Cardiac septum (tissue), 1 donor: ENCODE data around the gene FXN. TPM values are rescaled to one million over a fixed set of nuclear protein-coding genes. Genes with fewer than 3 reads are reported as not detected.

Experiments
- DNase-seq: peaks from one replicate; pipeline ENCODE4 v3.0.0-alpha.2; 2020; ENCODE audit warnings: low spot score
- intact Hi-C: fragments of 100-400 bp; cut with DNase I; formaldehyde crosslinking; loops from one replicate; pipeline ENCODE4 v1.14.0; 2022
- total RNA-seq: library from RNA; stranded (reverse); fragmentation: NEBNext Ultra II Directional; extraction: Animal tissue kit (Norgen Biotek cat#: 25700); gene quantifications from one replicate; pipeline ENCODE4 v1.2.1, GENCODE V29; 2021
- donor health status: DM: no; HTN: no; CAD: no.

The FXN gene
- total RNA-seq, 1 donor from 2014 or later, result 22.9 TPM

- no peak for DNase-seq
- intact Hi-C loops, result loop anchor here (5.0 kb wide), 1 partner anchor 35 kb away; no protein-coding TSS in a partner anchor
Observed at GRCh38 chr9:69122549-69123141, 87.1 kb downstream of the FXN start.

DNA sequence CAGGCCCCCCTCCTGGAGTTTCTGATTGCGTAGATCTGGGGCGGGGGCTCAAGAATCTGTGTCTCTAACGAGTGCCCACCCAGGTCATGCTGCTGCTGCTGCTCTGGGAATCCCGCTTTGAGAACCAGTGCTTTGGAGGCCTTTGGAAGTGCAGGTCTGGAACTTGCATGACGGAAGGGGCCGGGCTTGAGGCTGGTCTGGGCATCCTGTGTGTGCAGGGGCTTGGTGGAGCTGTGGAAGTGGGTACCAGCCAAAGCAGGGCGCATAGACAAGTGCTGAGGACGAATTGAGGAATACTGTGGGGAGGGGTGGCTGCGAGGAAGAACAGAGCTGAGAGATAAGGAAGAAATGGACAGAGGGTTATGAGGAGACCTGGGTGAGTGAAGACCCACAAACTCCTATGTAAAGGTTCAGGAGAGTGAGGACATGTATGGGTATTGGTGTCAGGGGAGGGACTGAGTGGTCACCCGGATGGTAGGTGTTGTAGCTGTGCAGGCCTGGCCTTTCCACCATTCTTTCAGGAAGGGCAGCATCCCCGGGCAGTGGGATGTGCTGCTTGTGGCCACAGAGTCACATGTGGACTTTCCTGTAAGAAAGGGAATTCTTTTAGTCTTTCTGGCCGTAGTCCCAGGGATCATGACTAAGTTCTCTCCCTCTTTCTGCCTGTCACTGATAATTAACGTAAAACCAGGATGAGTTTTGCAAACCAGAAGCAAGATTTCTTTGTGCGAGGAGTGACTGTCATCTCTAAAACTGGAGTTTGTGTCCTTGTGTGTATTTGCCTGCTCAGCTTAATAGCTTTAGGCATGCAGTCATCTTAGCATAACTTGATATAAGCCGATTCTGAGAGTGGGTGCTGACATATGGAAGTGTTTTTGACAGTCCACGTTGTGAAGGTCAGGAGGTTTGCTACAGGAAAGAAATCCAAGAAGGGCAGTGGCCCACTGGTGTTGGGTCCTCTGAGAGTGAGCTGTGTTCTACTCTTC lies 95.2 kb downstream of the FXN start:
- intact Hi-C loops, result loop anchor here (5.0 kb wide), 2 partner anchors 48 to 62 kb away; no protein-coding TSS in a partner anchor

GRCh38 chr9:69131682-69132081 lies 96.1 kb downstream of the FXN start:
- no peak for DNase-seq
- intact Hi-C loops, result loop anchor here (5.0 kb wide), 2 partner anchors 49 to 61 kb away; no protein-coding TSS in a partner anchor

More for the DNA sequence above, 95.2 kb downstream of the FXN start:
- DNase-seq, result no peak

DNA sequence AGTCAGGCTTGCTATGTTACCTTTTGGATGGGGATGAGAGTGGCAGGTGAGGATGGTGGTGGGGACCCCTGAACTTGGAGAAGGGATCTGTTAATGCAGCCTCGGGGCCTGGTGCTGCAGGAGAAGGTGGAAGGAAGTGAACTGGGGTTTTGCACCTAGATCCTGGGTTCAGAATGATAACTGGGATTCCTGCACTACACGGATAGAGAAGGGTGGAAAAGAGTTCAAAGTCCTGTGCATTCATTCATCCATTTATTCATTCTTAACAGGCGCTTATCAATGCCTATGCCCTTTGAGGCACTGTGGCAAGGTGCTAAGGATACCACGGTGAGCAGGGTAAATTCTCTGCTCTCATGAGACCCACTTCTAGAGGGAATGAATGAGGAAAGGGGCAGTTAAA lies 96.8 kb downstream of the FXN start:
- intact Hi-C loops, result loop anchor here (5.0 kb wide), 2 partner anchors 50 to 60 kb away; no protein-coding TSS in a partner anchor
- DNase-seq, result no peak

- intact Hi-C loops, result loop anchor here (5.0 kb wide), 2 partner anchors 52 to 58 kb away; no protein-coding TSS in a partner anchor
- DNase-seq, result no peak
Observed at GRCh38 chr9:69134412-69134811, 98.9 kb downstream of the FXN start.

DNA sequence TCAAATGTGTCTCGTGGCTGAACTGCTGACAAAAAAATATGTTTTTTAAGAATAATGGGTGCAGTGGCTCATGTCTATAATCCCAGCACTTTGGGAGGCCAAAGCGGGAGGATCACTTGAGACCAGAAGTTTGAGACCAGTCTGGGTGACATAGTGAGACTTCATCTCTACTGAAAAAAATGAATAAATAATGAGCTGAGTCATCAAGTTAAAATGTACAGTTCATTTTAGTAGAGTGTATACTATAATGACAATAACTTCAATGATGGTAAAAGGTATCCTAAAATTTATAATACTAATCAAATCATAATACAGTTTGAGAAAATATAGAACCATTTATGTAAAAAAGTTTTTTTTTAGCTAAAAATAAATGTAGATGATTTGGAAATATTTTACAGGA lies 100.6 kb downstream of the FXN start:
- intact Hi-C loops, result no loop called here
- no peak for DNase-seq

GRCh38 chr9:69136779-69137178 lies 101.2 kb downstream of the FXN start:
- no peak for DNase-seq
- intact Hi-C loops, result no loop called here

- no peak for DNase-seq
- intact Hi-C loops, result no loop called here
Observed at GRCh38 chr9:69137311-69137710, 101.8 kb downstream of the FXN start.

DNA sequence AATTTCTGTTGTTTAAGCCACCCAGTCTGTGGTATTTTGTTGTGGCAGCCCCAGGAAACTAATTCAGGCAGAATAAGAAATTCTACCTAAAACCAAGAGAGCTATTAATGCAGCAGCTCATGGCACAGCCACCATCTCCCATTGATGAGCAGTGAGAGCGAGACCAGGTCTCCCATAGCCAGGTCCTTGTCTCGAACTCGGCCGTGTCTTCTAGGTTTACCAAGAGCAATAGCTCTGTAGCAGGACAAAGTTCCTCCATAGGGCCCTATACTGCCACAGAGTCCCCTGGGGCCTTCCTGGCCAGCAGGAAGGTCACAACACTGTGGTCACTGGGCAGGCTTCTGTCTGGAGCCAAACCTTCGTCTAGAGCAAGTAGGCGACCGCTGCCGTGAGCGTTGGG lies 104.0 kb downstream of the FXN start:
- intact Hi-C loops, result no loop called here
- DNase-seq, result no peak

DNA sequence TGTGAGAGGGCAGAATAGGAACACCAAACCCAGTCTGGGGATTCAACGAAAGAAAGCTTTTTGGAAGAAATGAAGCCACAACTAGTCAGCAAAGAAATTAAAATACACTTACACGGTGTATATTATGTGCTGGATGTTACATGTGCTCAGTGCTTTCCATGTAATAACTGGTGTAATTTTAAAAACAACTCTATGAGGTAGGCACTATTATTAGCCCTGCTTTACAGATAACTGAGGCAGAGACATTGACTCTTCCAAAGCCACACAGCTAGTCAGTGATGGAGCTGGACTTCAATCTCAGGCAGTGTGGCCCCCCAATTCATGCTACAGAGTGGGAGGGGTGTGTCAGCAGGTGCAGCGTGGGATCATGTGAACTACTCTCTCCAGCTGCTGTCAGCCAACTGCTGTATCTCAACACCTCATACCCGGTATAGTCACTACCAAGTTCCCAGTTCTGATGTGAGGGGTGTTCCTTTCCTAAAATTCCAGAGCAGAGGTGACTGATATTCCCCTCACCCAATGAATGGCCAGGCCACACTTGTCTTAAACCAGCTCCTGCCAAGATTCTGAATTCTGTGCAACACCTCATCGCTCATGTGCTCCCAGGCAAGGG lies 104.7 kb downstream of the FXN start:
- intact Hi-C loops, result loop anchor here (2.0 kb wide), 1 partner anchor 35 kb away; the partner anchor contains the start of gene TJP2
- no peak for DNase-seq

- DNase-seq, result no peak
- intact Hi-C loops, result loop anchor here (2.0 kb wide), 1 partner anchor 33 kb away; the partner anchor contains the start of gene TJP2
Observed at GRCh38 chr9:69141851-69142250, 106.3 kb downstream of the FXN start.

GRCh38 chr9:69143291-69143690 lies 107.7 kb downstream of the FXN start:
- DNase-seq, result no peak
- intact Hi-C loops, result no loop called here

DNA sequence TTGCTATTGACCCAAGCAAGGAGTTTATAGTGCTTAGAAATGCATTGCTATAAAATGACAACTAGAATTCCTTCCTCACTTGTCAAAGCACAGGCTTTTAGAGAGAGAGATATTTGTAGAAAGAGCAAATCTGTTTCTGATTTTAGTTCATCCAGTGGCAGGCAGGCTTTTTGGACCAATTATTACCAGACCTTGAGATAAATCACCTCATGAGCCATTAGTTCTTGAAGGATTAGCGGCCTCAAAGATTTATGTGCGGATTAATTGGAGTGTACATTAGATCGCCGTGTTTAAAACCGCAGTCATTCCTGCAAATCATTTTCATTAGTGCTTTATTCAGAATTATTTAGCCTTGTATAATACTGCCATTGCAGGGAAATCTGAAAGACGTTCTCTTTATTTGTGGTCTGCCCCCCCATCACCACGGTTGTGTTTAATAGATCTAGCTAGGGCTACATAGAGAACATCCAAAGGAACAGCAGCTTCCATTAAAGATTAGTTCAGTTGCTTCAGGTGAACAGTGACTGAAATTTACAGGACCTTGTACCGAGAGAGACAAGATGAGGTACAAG lies 109.7 kb downstream of the FXN start:
- intact Hi-C loops, result no loop called here
- no peak for DNase-seq

DNA sequence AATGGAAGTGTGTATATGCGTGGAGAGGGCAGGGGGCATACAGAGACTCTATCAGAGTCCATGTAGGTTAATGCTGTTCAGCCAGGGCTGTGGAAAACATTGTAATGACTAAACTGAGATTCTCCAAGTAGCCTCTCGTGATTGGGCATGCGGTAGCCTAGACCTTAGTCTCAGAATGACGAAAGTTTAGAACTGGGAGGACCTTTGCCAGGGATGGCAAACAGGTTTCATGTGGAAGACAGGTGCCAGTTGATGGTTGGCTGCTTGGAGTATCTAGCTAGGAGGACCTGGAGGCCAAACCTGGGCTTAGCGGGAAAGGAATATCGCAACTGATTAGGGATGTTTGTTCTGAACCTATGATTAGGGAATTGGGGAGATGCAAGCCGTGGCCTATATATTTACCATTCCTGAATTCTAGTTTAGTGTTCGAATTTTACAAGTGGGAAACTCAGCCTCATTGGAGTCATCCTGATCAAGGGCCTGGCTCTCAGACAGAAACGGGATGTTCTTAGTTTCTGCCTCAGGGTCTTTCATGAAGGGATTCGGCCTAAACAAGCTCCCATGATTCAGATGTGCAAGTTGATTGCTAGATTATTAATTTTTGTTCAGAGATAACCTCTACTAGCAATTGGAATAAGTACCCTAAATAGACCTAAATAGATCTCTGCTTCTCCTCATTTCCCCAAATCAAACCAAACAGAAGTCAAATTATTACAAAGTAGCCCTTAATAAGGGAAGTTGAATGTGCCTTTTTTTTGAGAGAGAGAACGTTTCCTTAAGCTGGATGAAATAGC lies 111.7 kb downstream of the FXN start:
- no peak for DNase-seq

GRCh38 chr9:69149321-69149807 lies 113.8 kb downstream of the FXN start:
- DNase-seq, result no peak
- intact Hi-C loops, result no loop called here

More for the DNA sequence above, 111.7 kb downstream of the FXN start:
- intact Hi-C loops, result no loop called here
